WTC11 (cell line): ENCODE results near the gene THSD4. TPM values are rescaled to one million over a fixed set of nuclear protein-coding genes. Genes with fewer than 3 reads are reported as not detected.

ENCODE experiments used
- ATAC-seq: fragments of 200-7000 bp; cut with Tn5 transposase; 2 replicates; pipeline ENCODE4 v1.10.0; 2021; ENCODE audit warnings: mild to moderate bottlenecking, moderate library complexity
- CTCF ChIA-PET: fragments of 300-600 bp; sonication (Branson Sonifier 250); formaldehyde crosslinking; loops from one replicate; lab custom pipeline; 2021; ENCODE audit warnings: antibody characterized with exemption; lab: Charles Lee
- POLR2A ChIA-PET: fragments of 350-600 bp; sonication (Branson Sonifier 250); formaldehyde crosslinking; loops from one replicate; lab custom pipeline; 2021; ENCODE audit warnings: antibody characterized with exemption; lab: Charles Lee
- DNase-seq: peaks from one replicate; pipeline ENCODE4 v3.0.0; 2021; ENCODE audit warnings: low spot score
- H3K27ac Mint-ChIP-seq: 2 replicates; pipeline ENCODE4 v1.8.0; 2021; ENCODE audit warnings: mixed read lengths
- H3K27me3 Mint-ChIP-seq: 2 replicates; pipeline ENCODE4 v1.8.0; 2021; ENCODE audit warnings: low read depth, mild to moderate bottlenecking, moderate library complexity, mixed read lengths
- H3K36me3 Mint-ChIP-seq: 2 replicates; pipeline ENCODE4 v1.8.0; 2021; ENCODE audit warnings: mixed read lengths
- H3K4me1 Mint-ChIP-seq: 2 replicates; pipeline ENCODE4 v1.8.0; 2022; ENCODE audit warnings: mixed read lengths
- H3K4me3 Mint-ChIP-seq: 2 replicates; pipeline ENCODE4 v1.8.0; 2021; ENCODE audit warnings: mild to moderate bottlenecking, moderate library complexity, mixed read lengths
- H3K9me3 Mint-ChIP-seq: 2 replicates; pipeline ENCODE4 v1.8.0; 2021; ENCODE audit warnings: mixed read lengths
- AR ChIP-seq: fragments of 250-450 bp; sonication (Bioruptor Pico); IDR thresholded peaks from 2 replicates; pipeline ENCODE4 v1.9.0; 2021; ENCODE audit warnings: mild to moderate bottlenecking
- ELF4 ChIP-seq: sonication (generic); formaldehyde crosslinking; IDR thresholded peaks from 2 replicates; pipeline ENCODE4 v1.8.1; 2022; ENCODE audit warnings: low read depth, mild to moderate bottlenecking, moderate library complexity, missing genetic modification reagents
- ETV6 ChIP-seq: sonication (generic); formaldehyde crosslinking; IDR thresholded peaks from 2 replicates; pipeline ENCODE4 v1.8.1; 2022; ENCODE audit warnings: mild to moderate bottlenecking, missing genetic modification reagents
- JUN ChIP-seq: sonication (generic); formaldehyde crosslinking; IDR thresholded peaks from 2 replicates; pipeline ENCODE4 v1.8.0; 2023; ENCODE audit warnings: mild to moderate bottlenecking, missing genetic modification reagents
- NFE2L1 ChIP-seq: sonication (generic); formaldehyde crosslinking; IDR thresholded peaks from 2 replicates; pipeline ENCODE4 v1.8.1; 2023; ENCODE audit warnings: missing genetic modification reagents
- PRDM15 ChIP-seq: sonication (generic); formaldehyde crosslinking; IDR thresholded peaks from 2 replicates; pipeline ENCODE4 v1.8.0; 2022; ENCODE audit warnings: missing genetic modification reagents
- PREB ChIP-seq: sonication (generic); formaldehyde crosslinking; IDR thresholded peaks from 2 replicates; pipeline ENCODE4 v1.8.1; 2022; ENCODE audit warnings: mild to moderate bottlenecking, missing genetic modification reagents, moderate library complexity, borderline replicate concordance
- SMAD3 ChIP-seq: sonication (generic); formaldehyde crosslinking; IDR thresholded peaks from 2 replicates; pipeline ENCODE4 v1.8.0; 2022; ENCODE audit warnings: missing genetic modification reagents, mild to moderate bottlenecking, borderline replicate concordance
- SP1 ChIP-seq: sonication (generic); formaldehyde crosslinking; conservative IDR thresholded peaks from 2 replicates; pipeline ENCODE4 v1.8.1; 2022; ENCODE audit warnings: missing genetic modification reagents
- USF2 ChIP-seq: sonication (generic); formaldehyde crosslinking; IDR thresholded peaks from 2 replicates; pipeline ENCODE4 v1.8.1; 2023; ENCODE audit warnings: mild to moderate bottlenecking, missing genetic modification reagents, moderate library complexity
- ZBTB43 ChIP-seq: sonication (generic); formaldehyde crosslinking; IDR thresholded peaks from 2 replicates; pipeline ENCODE4 v1.8.1; 2023; ENCODE audit warnings: mild to moderate bottlenecking, missing genetic modification reagents
- ZNF317 ChIP-seq: sonication (generic); formaldehyde crosslinking; IDR thresholded peaks from 2 replicates; pipeline ENCODE4 v1.8.1; 2023; ENCODE audit warnings: low read depth, mild to moderate bottlenecking, moderate library complexity, missing genetic modification reagents, borderline replicate concordance
- ZNF416 ChIP-seq: fragments of 250-450 bp; sonication (Bioruptor Pico); IDR thresholded peaks from 2 replicates; pipeline ENCODE4 v1.9.0; 2021; ENCODE audit warnings: mild to moderate bottlenecking, inconsistent platforms
- total RNA-seq: library from RNA; stranded (reverse); gene quantifications from 3 replicates; pipeline ENCODE4 v1.2.3, GENCODE V29; 2021
- TF ChIP-seq, protein P1 (sequence below): fragments of 250-450 bp; sonication (Bioruptor Pico); conservative IDR thresholded peaks from 2 replicates; pipeline ENCODE4 v1.9.0; 2021; ENCODE audit warnings: mild to moderate bottlenecking
- TF ChIP-seq, protein P2 (sequence below): sonication (generic); formaldehyde crosslinking; IDR thresholded peaks from 2 replicates; pipeline ENCODE4 v1.8.0; 2023; ENCODE audit warnings: mild to moderate bottlenecking, missing genetic modification reagents

The THSD4 gene
- total RNA-seq, 1 experiment from 2014 or later: 7.8 TPM

GRCh38 chr15:71573599-71573998 is 458.3 kb downstream of the THSD4 start (continued):
- TF ChIP-seq USF2 (CRISPR knock-in tag): no peak
- TF ChIP-seq NFE2L1 (CRISPR knock-in tag): no peak
- TF ChIP-seq JUN (CRISPR knock-in tag): no peak
- no peak for TF ChIP-seq PREB (CRISPR knock-in tag)
- no peak for TF ChIP-seq ZBTB43 (CRISPR knock-in tag)
- TF ChIP-seq PRDM15 (CRISPR knock-in tag): no peak
- no peak for TF ChIP-seq ELF4 (CRISPR knock-in tag)

GRCh38 chr15:71575474-71576045 is 460.3 kb downstream of the THSD4 start:
- Mint-ChIP-seq H3K4me1 (peaks cover 22% of the 10 kb centered on the region), H3K9me3 (no peaks in the 10 kb centered on the region), H3K27me3 (no peaks in the 10 kb centered on the region), H3K4me3 (no peak overlapping the region), H3K27ac (no peak overlapping the region), H3K36me3 (no peaks in the 10 kb centered on the region)
- POLR2A ChIA-PET: interaction anchor here (0.5 to 0.7 kb wide), 3 partner anchors 144 to 1695 kb away, joined by 3 to 4 read pairs (median 4); no protein-coding TSS in a partner anchor
- CTCF ChIA-PET: interaction anchor here (0.5 to 2.8 kb wide), 25 partner anchors 16 to 248 kb away, joined by 3 to 21 read pairs (median 4); no protein-coding TSS in a partner anchor
- ATAC-seq: no peak
- DNase-seq: no peak
- TF ChIP-seq JUN (CRISPR knock-in tag) (no peak), PREB (CRISPR knock-in tag) (no peak)

GRCh38 chr15:71577071-71577470 is 461.8 kb downstream of the THSD4 start:
- no peaks in the 10 kb centered on the region for H3K36me3 Mint-ChIP-seq
- H3K27me3 Mint-ChIP-seq: no peaks in the 10 kb centered on the region
- CTCF ChIA-PET: interaction anchor here (1.4 to 2.8 kb wide), 2 partner anchors 15 to 84 kb away, joined by 3 to 21 read pairs; no protein-coding TSS in a partner anchor
- ATAC-seq (no peak), DNase-seq (no peak)
- H3K4me1 Mint-ChIP-seq: peaks cover 13% of the 10 kb centered on the region
- H3K9me3 Mint-ChIP-seq: no peaks in the 10 kb centered on the region
- POLR2A ChIA-PET: no interaction called here
- no peak overlapping the region for H3K27ac Mint-ChIP-seq
- no peak overlapping the region for H3K4me3 Mint-ChIP-seq
- TF ChIP-seq, protein P1, sequence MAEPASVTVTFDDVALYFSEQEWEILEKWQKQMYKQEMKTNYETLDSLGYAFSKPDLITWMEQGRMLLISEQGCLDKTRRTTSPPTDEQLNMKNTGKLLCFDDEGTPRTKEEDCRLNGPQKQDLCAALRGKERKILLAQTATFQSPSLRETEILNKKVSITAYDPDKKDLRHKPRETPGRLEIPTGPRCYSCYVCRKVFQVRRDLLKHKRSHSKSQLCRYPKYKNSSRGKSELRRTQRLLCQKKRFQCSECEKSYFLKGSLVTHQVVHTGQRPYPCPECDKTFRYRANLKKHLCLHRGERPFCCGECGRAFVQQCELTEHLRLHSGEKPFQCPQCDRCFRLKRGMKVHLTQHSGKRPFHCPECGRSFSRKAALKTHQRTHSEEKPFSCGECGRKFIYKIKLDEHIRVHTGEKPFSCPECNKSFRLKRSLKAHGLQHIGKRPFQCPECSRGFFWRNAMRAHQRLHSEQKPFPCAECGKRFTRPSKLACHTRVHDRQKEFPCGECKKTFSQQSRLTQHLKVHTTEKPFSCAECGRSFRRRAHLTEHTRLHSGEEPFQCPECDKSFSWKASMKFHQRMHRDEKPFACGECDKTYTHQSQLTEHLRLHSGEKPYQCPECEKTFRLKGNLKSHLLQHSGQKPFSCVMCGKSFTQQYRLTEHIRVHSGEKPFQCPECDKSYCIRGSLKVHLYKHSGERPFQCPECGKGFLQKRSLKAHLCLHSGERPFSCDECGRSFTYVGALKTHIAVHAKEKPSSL (CRISPR knock-in tag): no peak
- TF ChIP-seq ETV6 (CRISPR knock-in tag) (no peak), AR (CRISPR knock-in tag) (no peak), ZNF416 (CRISPR knock-in tag) (no peak), ZNF317 (CRISPR knock-in tag) (no peak), SMAD3 (CRISPR knock-in tag) (no peak), SP1 (CRISPR knock-in tag) (no peak)
- TF ChIP-seq, protein P2, sequence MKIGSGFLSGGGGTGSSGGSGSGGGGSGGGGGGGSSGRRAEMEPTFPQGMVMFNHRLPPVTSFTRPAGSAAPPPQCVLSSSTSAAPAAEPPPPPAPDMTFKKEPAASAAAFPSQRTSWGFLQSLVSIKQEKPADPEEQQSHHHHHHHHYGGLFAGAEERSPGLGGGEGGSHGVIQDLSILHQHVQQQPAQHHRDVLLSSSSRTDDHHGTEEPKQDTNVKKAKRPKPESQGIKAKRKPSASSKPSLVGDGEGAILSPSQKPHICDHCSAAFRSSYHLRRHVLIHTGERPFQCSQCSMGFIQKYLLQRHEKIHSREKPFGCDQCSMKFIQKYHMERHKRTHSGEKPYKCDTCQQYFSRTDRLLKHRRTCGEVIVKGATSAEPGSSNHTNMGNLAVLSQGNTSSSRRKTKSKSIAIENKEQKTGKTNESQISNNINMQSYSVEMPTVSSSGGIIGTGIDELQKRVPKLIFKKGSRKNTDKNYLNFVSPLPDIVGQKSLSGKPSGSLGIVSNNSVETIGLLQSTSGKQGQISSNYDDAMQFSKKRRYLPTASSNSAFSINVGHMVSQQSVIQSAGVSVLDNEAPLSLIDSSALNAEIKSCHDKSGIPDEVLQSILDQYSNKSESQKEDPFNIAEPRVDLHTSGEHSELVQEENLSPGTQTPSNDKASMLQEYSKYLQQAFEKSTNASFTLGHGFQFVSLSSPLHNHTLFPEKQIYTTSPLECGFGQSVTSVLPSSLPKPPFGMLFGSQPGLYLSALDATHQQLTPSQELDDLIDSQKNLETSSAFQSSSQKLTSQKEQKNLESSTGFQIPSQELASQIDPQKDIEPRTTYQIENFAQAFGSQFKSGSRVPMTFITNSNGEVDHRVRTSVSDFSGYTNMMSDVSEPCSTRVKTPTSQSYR: no peak
